Suprapubic skin (tissue), 4 donors: ENCODE results near the gene DCAF8L1. TPM values are rescaled to one million over a fixed set of nuclear protein-coding genes. Genes with fewer than 3 reads are reported as not detected.
"Not testable (repeated sequence)": the region's sequence is repeated elsewhere in the genome, so short reads cannot be mapped to it uniquely, and the experiment has no call there.

ENCODE experiments used
- DNase-seq, 2 donors: peaks; one replicate each; pipeline ENCODE4 v3.0.0-alpha.2; 2019; ENCODE audit warnings: low spot score in 2 of 2
- H3K27ac ChIP-seq: fragments of 200-600 bp; sonication (generic); one replicate; pipeline ENCODE4 v1.5.1; 2019
- H3K27me3 ChIP-seq: fragments of 200-600 bp; sonication (generic); one replicate; pipeline ENCODE4 v1.5.1; 2019
- H3K36me3 ChIP-seq: fragments of 200-600 bp; sonication (generic); one replicate; pipeline ENCODE4 v1.5.1; 2019
- H3K4me1 ChIP-seq: fragments of 200-600 bp; sonication (generic); one replicate; pipeline ENCODE4 v1.5.1; 2019
- H3K4me3 ChIP-seq: fragments of 200-600 bp; sonication (generic); one replicate; pipeline ENCODE4 v1.5.1; 2019; ENCODE audit warnings: mild to moderate bottlenecking
- H3K9me3 ChIP-seq: fragments of 200-600 bp; sonication (generic); one replicate; pipeline ENCODE4 v1.5.1; 2019
- EP300 ChIP-seq: sonication (generic); formaldehyde crosslinking; IDR thresholded peaks from one replicate; pipeline ENCODE4 v1.6.1; 2017; ENCODE audit warnings: antibody characterized with exemption
- POLR2A ChIP-seq, 2 donors: fragments of 450-650 bp; IDR thresholded peaks; one replicate each; pipeline ENCODE4 v1.6.1; 2017; ENCODE audit warnings: antibody characterized with exemption in 2 of 2, mild to moderate bottlenecking in 2 of 2, moderate library complexity in 2 of 2
- POLR2AphosphoS5 ChIP-seq, 3 donors: sonication (generic); formaldehyde crosslinking; IDR thresholded peaks; one replicate each; pipeline ENCODE4 v1.6.1; 2017; ENCODE audit warnings: antibody characterized with exemption in 3 of 3
- WGBS: methylation state at CpG from one replicate; pipeline ENCODE4 v1.1.5; 2018; 5-methylcytosine and 5-hydroxymethylcytosine counted together
- total RNA-seq, 4 donors: library from RNA; depleted of rRNA; stranded (reverse); fragments of >200 nt; gene quantifications; one replicate each; pipeline ENCODE4 v1.1.0, GENCODE V29; 2016
- TF ChIP-seq, protein P1 (sequence below), 2 donors: fragments of 200-600 bp in 1 of 2; fragments of 450-650 bp in 1 of 2; sonication (generic) in 1 of 2; IDR thresholded peaks; one replicate each; pipeline ENCODE4 v1.5.1; 2016 to 2019; ENCODE audit warnings: antibody characterized with exemption in 2 of 2, mild to moderate bottlenecking in 1 of 2, moderate library complexity in 1 of 2

The DCAF8L1 gene
- total RNA-seq, 4 donors from 2014 or later: not detected

DNA sequence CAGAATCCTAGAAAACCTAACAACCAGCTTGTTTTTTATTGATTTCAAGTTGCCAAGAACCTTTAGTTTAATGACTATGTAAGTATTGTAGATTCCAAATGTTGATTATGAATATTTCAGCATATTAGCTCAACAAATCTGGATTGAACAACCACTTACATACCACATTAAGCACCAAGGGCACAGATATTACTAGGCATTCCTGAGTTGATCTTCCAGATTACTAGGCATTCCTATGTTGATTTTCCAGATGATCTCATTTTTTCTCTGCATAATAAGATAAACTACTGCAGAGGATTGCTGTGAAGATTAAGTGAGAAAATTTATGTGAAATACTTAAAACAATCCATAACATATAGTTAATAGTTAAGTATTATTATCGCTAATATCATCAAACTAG is 17.4 kb upstream of the DCAF8L1 start:
- Histone ChIP-seq H3K4me3 (no peak overlapping the region), H3K4me1 (no peaks in the 10 kb centered on the region), H3K9me3 (no peaks in the 10 kb centered on the region), H3K27me3 (no peaks in the 10 kb centered on the region), H3K27ac (no peak overlapping the region), H3K36me3 (no peaks in the 10 kb centered on the region)
- TF ChIP-seq POLR2A (IDR thresholded peaks at IDR 0.05): no peak
- no peak for DNase-seq
- 58% methylated on average over 1 of the region's 1 CpG for WGBS

DNA sequence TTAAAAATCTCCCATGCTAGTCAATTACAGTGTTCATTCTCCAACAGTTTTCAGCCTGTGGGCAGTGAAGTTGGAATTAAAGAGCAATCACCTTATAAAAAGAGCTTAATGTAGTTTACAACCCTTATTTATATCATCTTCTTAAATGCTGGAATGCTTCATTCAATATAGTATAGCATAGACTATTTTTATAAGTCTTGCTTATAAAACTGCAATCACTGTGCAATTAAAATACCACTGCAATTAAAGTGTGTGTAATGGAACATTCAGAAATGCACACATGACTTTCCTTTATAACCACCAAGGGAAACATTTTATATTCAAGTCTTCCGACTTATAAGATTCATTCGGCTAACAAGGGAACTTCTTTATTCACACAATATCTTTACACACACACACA is 16.4 kb upstream of the DCAF8L1 start:
- DNase-seq: no peak
- H3K9me3 ChIP-seq: no peaks in the 10 kb centered on the region
- no peaks in the 10 kb centered on the region for H3K27me3 ChIP-seq
- no peaks in the 10 kb centered on the region for H3K4me1 ChIP-seq
- H3K36me3 ChIP-seq: no peaks in the 10 kb centered on the region
- no peak overlapping the region for H3K4me3 ChIP-seq
- no peak overlapping the region for H3K27ac ChIP-seq
- 76% methylated on average over 2 of the region's 2 CpGs for WGBS
- TF ChIP-seq EP300 (no peak), POLR2AphosphoS5 (IDR thresholded peaks at IDR 0.05) (no peak), POLR2A (IDR thresholded peaks at IDR 0.05) (no peak)
- TF ChIP-seq, protein P1, sequence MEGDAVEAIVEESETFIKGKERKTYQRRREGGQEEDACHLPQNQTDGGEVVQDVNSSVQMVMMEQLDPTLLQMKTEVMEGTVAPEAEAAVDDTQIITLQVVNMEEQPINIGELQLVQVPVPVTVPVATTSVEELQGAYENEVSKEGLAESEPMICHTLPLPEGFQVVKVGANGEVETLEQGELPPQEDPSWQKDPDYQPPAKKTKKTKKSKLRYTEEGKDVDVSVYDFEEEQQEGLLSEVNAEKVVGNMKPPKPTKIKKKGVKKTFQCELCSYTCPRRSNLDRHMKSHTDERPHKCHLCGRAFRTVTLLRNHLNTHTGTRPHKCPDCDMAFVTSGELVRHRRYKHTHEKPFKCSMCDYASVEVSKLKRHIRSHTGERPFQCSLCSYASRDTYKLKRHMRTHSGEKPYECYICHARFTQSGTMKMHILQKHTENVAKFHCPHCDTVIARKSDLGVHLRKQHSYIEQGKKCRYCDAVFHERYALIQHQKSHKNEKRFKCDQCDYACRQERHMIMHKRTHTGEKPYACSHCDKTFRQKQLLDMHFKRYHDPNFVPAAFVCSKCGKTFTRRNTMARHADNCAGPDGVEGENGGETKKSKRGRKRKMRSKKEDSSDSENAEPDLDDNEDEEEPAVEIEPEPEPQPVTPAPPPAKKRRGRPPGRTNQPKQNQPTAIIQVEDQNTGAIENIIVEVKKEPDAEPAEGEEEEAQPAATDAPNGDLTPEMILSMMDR (IDR thresholded peaks at IDR 0.05): no peak

DNA sequence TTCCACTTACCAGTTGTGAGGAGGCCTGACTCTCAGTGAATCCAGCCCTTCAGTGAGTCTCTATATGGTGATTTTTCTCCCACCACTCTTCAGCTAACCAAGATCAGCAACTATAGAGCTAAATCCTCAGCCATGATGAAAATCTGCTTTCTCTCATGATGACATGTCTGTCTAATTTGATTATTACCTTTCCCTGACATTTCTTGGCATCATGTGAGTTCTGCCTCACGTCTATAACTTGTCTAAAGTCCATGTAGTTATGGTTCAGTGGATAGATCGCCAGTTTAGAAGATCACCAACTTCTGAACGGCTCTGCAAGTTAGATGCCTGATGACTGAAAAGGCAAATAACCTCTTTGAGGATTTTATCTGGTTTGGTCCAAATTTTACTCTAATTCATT is 14.9 kb upstream of the DCAF8L1 start:
- H3K4me3 ChIP-seq: no peak overlapping the region
- no peaks in the 10 kb centered on the region for H3K27me3 ChIP-seq
- DNase-seq: no peak
- WGBS: 54% methylated on average over 3 of the region's 3 CpGs
- no peaks in the 10 kb centered on the region for H3K36me3 ChIP-seq
- H3K27ac ChIP-seq: no peak overlapping the region
- TF ChIP-seq EP300 (no peak), POLR2AphosphoS5 (IDR thresholded peaks at IDR 0.05) (no peak), POLR2A (IDR thresholded peaks at IDR 0.05) (no peak)
- TF ChIP-seq, protein P1 (IDR thresholded peaks at IDR 0.05): no peak
- H3K4me1 ChIP-seq: no peaks in the 10 kb centered on the region
- no peaks in the 10 kb centered on the region for H3K9me3 ChIP-seq

DNA sequence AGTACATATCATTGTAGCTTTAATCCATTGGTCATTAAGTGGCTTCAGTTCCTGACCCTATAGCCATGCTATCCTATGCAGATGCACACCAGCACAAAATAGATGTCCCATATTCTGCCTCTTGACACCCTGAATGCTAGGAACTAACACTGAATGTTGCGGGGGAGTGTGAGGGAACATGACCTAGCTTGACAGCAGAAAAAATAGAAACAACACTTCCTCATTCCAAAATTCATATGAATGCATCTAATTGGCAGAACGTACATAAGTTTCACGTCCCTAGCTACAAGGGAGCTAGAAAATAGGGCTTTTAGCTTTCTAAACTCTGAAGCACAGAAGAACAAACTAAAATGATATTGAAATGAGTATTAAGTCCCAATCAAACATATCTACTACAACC is 14.4 kb upstream of the DCAF8L1 start:
- Histone ChIP-seq H3K36me3 (no peaks in the 10 kb centered on the region), H3K4me3 (no peak overlapping the region), H3K27ac (no peak overlapping the region), H3K4me1 (no peaks in the 10 kb centered on the region), H3K9me3 (no peaks in the 10 kb centered on the region), H3K27me3 (no peaks in the 10 kb centered on the region)
- no peak for TF ChIP-seq POLR2A (IDR thresholded peaks at IDR 0.05)
- no peak for TF ChIP-seq POLR2AphosphoS5 (IDR thresholded peaks at IDR 0.05)
- TF ChIP-seq, protein P1 (IDR thresholded peaks at IDR 0.05): no peak
- no peak for TF ChIP-seq EP300
- 54% methylated on average over 3 of the region's 3 CpGs for WGBS
- no peak for DNase-seq

DNA sequence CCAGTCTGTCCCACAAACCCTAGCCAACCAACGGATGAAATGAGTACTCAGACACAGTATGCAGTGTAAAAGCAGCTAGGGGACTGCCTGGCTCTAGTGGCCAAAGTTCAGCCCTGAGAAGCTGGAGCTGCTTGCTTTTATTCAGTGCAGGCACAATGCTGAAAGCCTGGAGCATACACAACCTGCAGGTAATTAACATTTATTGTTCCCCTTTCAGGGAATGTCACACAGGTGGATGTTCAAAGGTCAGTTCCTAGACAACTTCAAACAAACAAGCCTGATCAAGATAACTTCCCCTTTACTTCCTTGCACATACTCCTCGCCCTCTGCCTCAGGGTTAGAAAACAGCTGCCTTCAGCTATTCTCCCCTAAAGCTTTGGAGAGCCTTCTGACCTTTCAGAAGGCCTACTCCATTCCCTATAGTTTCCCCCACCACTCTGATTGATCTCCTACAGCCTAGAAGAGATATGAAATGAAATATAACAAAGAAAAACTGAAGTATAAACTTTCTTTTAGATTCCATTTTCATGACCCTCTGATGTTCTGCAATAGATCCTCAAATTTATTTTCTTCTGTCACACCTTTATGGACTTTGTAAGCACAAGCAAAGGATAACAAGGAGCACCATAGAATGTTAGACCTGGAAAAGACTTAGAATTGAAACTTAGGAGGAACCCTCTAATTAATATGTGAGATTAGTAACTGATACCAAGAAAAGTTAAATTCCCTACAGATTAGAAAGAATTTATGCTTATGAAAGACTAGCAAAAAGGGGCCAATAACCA is 6.8 kb upstream of the DCAF8L1 start:
- no peak overlapping the region for H3K27ac ChIP-seq
- no peaks in the 10 kb centered on the region for H3K4me1 ChIP-seq
- no peak for DNase-seq
- no peaks in the 10 kb centered on the region for H3K36me3 ChIP-seq
- no peaks in the 10 kb centered on the region for H3K27me3 ChIP-seq
- no peak overlapping the region for H3K4me3 ChIP-seq
- H3K9me3 ChIP-seq: no peaks in the 10 kb centered on the region
- no peak for TF ChIP-seq POLR2AphosphoS5 (IDR thresholded peaks at IDR 0.05)
- TF ChIP-seq EP300: no peak
- no peak for TF ChIP-seq POLR2A (IDR thresholded peaks at IDR 0.05)
- TF ChIP-seq, protein P1 (IDR thresholded peaks at IDR 0.05): no peak
- 26% methylated on average over 2 of the region's 2 CpGs for WGBS

DNA sequence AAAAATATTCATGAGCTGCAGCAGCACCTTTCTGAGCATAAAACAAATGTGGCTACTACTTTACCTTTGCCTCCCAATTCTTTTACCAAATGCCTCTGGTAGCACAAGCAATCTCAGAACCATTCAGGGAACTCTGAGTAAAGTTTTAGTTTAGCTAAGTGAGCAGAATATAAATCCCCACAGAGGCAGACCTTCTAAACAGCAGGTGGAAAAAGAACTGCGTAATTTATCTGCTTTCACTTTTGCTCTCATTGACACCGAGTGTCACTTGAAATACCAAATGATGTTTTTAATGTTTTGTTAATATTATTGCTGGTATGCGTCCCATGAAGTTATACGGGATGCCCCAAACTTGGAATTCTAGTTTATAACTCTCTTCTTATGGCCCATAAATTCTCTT is 4.3 kb downstream of the DCAF8L1 start:
- not testable (repeated sequence) for H3K27me3 ChIP-seq, H3K4me3 ChIP-seq, H3K9me3 ChIP-seq, H3K27ac ChIP-seq, DNase-seq, H3K4me1 ChIP-seq, H3K36me3 ChIP-seq
- 86% methylated on average over 4 of the region's 4 CpGs for WGBS
